Measurements from ENCODE around the gene KMT2B.

The KMT2B gene

GRCh38 chr19:35776102-35776788, 58.4 kb downstream of the KMT2B start (continued):
- no peak for TF ChIP-seq ZNF280D (tag by site-specific recombination; IDR thresholded peaks at IDR 0.05)
- TF ChIP-seq ZBTB49 (tag by site-specific recombination; IDR thresholded peaks at IDR 0.05; ENCODE audit: low read depth): no peak
- TF ChIP-seq INSM2 (tag by site-specific recombination; IDR thresholded peaks at IDR 0.05): no peak
- peak; percentile 1; the same call in 1 of the 2 replicates for TF ChIP-seq ZBTB10 (tag by site-specific recombination; IDR thresholded peaks at IDR 0.05)
- TF ChIP-seq ZBTB21 (tag by site-specific recombination; IDR thresholded peaks at IDR 0.05): no peak
- no peak for TF ChIP-seq SP7 (tag by site-specific recombination; IDR thresholded peaks at IDR 0.05)
- TF ChIP-seq ZNF433 (tag by site-specific recombination; IDR thresholded peaks at IDR 0.05; ENCODE audit: low read depth): no peak
- no peak for TF ChIP-seq ZNF624 (tag by site-specific recombination; IDR thresholded peaks at IDR 0.05)
- peak; percentile 29; the same call in 1 of the 2 replicates for TF ChIP-seq ZBTB6 (tag by site-specific recombination; IDR thresholded peaks at IDR 0.05)
- TF ChIP-seq ZNF544 (tag by site-specific recombination; IDR thresholded peaks at IDR 0.05): no peak
- TF ChIP-seq OVOL3 (tag by site-specific recombination; IDR thresholded peaks at IDR 0.05): no peak
- no peak for TF ChIP-seq IKZF3 (tag by site-specific recombination; IDR thresholded peaks at IDR 0.05)
- TF ChIP-seq ZNF169 (tag by site-specific recombination; IDR thresholded peaks at IDR 0.05): no peak
- no peak for TF ChIP-seq ZNF658 (tag by site-specific recombination; IDR thresholded peaks at IDR 0.05)
- TF ChIP-seq ZBTB20 (tag by site-specific recombination; IDR thresholded peaks at IDR 0.05): no peak
- TF ChIP-seq ZSCAN16 (tag by site-specific recombination; IDR thresholded peaks at IDR 0.05): no peak
- no peak for TF ChIP-seq ZNF580 (tag by site-specific recombination; IDR thresholded peaks at IDR 0.05)
- TF ChIP-seq ZNF292 (tag by site-specific recombination; IDR thresholded peaks at IDR 0.05; ENCODE audit: borderline replicate concordance, low read depth): no peak
- no peak for TF ChIP-seq KLF10 (tag by site-specific recombination; IDR thresholded peaks at IDR 0.05)
- TF ChIP-seq ZNF202 (tag by site-specific recombination; IDR thresholded peaks at IDR 0.05; ENCODE audit: borderline replicate concordance): no peak
- no peak for TF ChIP-seq SCRT1 (tag by site-specific recombination; IDR thresholded peaks at IDR 0.05; ENCODE audit: borderline replicate concordance)
- no peak for TF ChIP-seq ZNF561 (tag by site-specific recombination; IDR thresholded peaks at IDR 0.05; ENCODE audit: borderline replicate concordance)
- TF ChIP-seq PATZ1 (tag by site-specific recombination; IDR thresholded peaks at IDR 0.05): peak; percentile 6
- TF ChIP-seq ZSCAN4 (tag by site-specific recombination; IDR thresholded peaks at IDR 0.05): no peak
- TF ChIP-seq ZNF529 (tag by site-specific recombination; IDR thresholded peaks at IDR 0.05; ENCODE audit: insufficient replicate concordance): no peak
